GM18519 (cell line): ENCODE data around the gene ACAP1.

Experiments used
- ATAC-seq: cut with Tn5 transposase; IDR thresholded peaks from one replicate; pipeline ENCODE4 v1.9.1; 2021; ENCODE audit warnings: mild to moderate bottlenecking, moderate library complexity; ENCODE audit not compliant: unreplicated experiment, low FRiP score

Gene ACAP1

DNA sequence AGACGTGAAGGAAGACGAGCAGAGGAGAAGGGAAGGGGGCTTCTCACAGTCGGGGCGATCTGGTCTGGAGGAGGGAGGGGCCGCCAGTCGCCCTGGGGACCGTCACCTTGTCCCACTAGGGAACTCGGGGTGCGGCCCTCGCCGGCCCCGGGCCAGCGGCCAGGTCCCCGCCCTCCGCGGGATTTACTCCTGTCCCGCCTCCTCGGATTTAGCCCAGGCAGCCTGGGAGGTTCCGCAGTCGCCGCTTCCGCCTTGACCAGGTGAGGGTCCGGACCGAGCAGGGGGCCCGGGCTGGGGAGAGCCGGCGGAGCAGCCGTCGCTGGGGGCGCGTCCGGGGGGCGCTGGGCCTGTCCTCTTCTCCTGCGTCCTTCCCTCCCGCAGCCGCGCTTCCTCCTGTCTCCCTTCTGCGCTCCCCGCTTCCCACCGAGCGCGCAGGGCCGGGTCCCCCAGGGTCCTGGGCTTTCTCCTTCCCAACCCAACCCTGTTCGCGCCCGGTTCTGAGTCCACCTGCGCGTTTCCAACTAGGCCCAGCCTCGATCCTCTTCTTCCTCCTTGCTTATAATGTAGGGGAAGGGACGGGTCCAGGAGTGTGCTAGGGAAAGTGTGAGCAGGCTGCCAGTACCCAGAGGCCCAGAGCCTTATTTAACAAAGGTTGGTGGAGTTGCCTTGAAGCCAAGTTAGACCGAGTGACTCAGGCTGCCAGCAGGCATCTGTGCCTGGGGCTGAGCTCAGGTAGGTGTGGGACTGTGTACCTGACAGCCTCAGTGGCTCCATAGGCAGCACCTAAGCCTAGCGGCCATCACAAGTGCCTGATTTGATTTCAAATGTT lies 44.7 kb downstream of the ACAP1 start, which contains the start of gene TNK1:
TNK1 (plus strand) TSS at position 235 of the 829 bp plus-strand sequence. CDS start 1,838 bp downstream, outside the sequence.
- ATAC-seq: no peak

DNA sequence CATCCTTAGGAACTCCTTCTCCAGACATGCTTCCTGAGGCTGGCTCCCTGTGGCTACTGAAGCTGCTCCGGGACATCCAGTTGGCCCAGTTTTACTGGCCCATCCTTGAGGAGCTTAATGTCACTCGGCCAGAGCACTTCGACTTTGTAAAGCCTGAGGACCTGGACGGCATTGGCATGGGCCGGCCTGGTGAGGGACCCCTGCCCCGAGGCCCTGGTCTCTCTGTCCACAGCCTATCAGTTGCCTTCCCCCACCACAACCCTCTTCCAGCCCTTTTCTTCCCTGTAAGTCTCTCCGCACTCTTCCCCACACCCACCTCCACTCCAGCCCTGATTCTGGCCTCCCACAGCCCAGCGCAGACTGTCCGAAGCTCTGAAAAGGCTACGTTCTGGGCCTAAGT lies 46.6 kb downstream of the ACAP1 start:
- no peak for ATAC-seq

DNA sequence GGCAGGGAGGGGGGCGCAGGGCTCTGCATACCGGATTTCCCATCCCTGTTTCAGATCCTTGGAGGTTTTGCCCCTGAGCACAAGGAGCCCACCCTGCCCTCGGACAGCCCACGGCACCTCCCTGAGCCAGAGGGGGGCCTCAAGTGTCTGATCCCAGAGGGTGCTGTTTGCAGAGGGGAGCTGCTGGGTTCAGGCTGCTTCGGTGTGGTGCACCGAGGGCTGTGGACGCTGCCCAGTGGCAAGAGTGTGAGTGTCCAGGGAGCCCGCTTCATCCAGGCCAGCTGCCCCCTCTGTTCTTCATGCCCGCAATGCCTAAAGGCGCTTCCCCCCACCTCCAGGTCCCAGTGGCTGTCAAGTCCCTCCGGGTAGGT lies 47.0 kb downstream of the ACAP1 start:
- ATAC-seq: no peak

DNA sequence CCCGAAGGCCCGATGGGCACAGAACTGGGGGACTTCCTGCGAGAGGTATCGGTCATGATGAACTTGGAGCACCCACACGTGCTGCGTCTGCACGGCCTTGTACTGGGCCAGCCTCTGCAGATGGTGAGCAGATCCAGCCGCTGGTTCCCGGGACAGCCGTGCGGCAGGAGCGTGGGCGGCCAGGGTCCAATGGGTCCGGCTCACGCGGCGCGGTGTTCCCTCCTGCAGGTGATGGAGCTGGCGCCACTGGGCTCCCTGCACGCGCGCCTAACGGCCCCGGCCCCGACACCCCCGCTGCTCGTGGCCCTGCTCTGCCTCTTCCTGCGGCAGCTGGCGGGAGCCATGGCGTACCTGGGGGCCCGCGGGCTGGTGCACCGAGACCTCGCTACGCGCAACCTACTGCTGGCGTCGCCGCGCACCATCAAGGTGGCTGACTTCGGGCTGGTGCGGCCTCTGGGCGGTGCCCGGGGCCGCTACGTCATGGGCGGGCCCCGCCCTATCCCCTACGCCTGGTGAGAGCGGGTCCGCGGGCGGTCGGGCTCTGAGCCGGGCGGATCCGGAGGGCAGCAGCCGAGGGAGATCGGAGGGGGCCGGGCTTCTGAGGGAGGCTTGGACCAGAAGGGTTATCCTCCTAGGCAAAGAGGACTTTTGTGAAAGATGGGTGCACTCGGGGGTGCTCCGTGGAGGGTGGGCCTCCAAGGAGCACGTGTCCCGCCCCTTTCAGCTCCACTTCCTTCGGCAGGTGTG lies 47.6 kb downstream of the ACAP1 start:
- ATAC-seq: peak; percentile 50

DNA sequence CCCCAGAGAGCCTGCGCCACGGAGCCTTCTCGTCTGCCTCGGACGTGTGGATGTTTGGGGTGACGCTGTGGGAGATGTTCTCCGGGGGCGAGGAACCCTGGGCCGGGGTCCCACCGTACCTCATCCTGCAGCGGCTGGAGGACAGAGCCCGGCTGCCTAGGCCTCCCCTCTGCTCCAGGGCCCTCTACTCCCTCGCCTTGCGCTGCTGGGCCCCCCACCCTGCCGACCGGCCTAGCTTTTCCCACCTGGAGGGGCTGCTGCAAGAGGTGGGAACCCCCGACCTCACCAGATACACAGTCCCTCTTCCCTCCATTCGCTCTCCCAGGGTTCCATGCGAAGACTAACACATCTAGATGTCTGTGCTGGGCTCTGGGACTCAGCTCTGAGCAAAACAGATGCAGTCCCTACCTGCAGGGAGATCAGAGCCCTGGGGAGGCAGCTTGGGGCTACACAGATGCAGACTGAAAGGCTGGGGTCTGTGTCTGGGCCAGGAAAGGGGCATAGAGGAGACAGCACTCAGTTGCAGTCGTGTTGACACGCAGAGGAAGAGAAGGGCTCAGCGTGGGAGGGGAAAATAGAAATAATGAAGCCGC lies 48.3 kb downstream of the ACAP1 start:
- ATAC-seq: no peak

DNA sequence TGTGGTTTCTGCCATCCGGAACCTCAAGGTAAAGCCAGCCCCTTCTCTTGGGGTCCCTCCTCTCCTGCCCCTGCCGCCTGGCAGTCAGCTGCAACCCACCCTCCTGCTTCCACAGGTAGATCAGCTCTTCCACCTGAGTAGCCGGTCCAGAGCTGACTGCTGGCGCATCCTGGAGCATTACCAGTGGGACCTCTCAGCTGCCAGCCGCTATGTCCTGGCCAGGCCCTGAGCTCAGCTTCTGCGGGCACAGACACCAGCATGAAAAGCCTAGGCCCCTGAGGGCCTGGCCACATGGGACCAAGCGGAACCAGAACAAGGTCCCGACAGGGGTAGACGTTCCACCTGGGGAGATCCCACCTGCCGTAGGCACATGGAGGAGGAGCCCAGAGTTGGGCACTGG lies 52.5 kb downstream of the ACAP1 start:
- ATAC-seq: no peak

DNA sequence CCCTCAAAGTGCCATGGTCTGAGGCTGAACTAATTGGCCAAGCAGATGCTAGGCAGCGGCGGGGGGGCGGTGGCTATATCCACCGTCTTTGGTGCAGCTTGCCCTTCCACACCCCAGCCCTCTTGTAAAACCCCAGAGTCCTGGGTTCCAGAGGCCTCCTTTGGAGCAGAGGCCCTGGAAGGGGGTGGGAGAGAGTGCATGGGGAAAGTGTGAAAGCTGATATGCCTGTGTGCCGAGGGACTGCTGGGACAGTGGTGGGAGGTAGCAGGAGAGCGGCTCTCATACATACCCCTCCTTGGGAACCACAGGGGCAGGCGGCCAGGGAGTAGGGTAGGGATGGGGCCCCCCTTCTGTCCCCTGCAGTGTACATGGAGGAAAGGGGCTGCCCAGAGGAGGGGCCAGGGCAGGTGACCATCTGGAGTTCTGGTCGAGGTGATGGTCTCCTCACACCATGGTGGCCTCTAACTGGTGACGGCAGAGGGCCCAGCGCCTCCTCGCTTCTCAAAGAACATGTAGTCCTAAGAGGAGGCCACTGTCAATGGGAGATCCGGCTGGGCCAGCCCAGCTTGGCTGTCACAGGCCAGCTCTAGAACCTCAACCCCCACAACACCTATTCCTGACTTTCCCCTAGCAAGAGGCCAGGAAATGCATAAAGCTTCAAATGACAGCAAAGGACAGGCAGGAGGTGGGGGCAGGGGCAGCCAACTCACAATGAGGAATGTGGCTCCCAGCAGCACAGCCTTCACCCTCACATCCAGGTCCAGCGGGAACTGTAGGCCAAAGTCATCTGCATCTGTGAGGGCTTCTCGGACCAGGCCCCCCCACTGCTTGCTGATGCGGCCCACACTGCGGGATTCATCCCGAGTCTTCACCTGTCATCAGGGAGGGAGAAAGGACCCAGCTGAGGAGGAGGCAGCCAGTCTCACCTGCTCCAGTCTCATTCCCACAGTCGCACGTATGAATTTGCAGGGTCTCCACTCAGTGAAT lies 53.9 kb downstream of the ACAP1 start:
- ATAC-seq: no peak

DNA sequence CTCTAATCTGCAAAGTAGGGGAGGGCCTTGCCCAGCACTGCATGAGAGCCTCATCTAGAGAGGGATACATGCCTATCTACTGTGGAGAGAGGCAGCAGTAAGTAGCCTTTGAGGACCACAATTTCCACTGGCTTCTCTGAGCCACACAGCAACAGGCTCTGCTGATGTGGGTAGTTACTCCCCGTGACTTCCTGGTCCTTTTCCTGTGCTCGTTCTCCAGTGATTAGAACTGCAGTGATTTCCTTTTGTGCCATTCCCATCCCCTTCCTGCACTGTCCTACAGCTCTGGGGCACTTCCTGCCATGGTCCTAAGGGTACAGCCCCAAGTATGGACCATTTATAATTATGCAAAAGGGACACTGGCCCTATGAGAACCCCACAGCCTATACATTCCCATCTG lies 55.0 kb downstream of the ACAP1 start:
- ATAC-seq: no peak

DNA sequence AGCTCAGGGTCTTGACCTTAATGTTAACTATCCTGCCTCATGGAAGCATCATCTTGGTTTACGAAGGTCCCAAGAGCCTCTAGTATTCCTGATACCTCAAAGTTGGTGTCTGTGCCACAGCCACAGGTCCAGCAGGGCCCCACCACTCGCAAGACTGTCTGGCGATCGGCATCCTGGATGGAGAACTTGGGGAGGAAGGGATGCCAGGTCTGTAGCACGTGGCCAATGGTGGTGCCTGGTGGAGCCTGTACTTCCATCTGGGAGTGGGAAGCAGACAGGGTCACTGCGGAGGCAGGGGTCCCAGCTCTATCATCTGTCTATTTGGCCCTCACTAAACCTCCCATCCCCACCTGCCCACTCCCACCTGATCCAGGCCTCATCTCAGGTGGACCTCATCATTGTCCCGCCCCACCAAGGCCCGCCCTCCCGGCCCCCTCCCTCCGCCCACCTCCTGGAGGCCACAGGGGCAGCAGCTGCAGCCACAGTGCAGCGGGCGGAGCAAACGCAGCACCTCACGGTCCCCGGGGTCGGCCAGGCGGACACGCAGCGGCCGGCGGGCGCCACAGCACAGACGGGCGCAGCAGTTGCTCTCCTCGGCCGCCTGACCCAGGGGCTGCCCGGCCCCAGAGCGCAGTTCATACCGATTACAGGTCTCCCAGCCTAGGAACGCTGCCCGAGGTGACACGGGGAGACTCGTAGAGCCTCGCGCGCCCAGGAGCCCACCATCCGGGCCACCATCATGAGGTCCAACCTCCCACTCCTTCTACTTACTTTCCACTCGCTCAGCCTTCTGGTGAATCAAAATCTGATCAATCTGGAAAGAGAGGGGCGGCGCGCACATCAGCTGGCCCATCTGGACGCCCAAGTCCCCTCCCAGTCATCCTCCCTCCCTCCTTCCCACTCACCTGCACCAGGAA lies 56.6 kb downstream of the ACAP1 start:
- ATAC-seq: no peak

DNA sequence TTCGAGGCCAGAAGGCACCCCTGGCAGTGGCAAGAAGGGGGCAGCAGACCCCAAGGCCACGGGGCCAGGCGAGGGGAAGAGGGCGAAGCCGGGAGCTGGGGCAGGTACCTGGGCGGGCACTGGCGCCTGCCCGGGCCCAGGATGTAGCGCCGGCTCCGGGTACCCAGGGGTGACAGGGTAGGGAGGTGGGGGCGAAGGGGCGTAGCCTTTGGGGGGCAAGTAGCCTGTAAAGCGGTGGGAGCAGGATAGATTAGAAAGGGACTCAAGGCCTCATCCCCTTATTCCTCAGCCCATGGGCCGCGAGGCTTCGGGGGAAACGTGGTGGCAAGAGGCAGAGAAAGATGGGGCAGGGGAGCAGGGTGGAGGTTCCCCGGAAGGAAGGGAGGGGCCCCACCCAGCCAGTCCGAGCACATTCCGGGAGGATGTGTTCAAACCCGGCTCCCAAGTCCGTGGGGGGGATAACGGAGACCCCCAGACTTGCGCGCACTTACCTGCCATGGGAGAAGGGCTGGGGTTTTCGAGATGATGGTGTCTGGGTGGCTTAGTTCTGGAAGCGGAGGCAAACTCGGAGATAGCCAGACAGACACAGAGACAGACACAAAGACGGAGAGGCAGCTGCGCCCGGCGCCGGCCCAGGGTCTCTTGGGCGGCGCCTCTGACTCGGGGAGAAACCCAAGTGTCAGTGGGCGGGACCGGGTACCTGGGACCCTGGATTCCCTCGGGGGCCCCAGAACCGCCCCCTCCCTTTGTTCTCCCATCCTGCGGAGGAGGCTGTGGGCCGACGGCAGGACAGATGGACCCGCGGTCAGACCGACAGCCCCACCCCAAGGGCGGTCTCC lies 57.5 kb downstream of the ACAP1 start:
- ATAC-seq: peak; percentile 11

DNA sequence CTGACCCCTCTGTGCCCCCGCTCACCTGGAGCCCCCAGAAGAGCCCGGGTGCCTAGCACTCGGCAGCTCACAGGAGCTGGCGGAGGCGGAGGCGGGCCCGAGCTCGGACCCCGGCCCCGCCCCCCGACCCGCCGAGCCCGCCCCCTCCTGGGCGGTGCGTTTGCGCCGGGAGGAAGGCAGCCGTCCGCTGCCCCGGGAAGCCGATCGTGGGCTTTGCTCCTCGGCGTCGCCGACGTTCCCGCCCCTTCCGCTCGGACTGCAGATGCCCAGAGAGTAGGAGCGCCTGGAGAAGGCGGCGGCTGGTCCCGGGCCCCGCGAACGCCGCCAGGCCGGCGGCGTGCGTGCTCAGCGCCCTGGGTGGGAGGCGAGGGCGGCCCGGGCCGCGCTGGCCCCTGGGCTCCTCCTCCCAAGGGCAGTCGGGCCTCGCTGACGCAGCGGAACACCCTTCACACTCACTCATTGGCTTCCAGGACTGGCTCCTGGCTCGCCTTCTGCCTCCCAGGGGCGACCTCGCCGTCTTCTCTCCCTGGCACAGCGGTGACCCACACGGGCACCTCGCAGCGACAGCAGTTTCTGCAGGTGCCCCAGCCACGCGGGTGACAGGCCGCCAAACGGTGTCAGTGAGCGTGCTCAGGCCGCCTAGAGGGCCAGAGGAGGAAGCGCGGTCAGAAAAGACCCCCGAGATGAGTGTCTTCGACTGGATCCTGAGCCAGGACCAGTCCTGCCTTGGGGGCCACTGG lies 58.3 kb downstream of the ACAP1 start, which contains the start of gene PLSCR3:
PLSCR3 (minus strand) TSS at position 74 of the 740 bp plus-strand sequence. CDS start 415 bp downstream, outside the sequence.
- ATAC-seq: peak; percentile 45

DNA sequence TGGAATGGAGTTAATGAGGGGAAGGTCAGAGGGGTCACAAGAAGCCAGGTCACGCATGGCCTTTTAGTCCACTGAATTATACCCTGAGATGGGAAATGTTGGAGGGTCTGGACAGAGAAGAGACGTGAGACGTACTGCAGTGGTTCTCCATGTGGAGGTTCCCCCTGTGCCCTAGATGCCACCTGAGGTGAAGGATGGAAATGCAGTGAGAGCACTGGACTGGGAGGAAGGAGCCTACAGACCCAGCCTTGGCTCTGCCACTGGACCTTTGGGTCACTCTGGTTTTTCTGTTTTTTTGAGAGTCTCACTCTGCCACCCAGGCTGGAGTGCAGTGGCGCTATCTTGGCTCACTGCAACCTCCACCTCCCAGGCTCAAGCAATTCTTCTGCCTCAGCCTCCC lies 59.8 kb downstream of the ACAP1 start:
- no peak for ATAC-seq

DNA sequence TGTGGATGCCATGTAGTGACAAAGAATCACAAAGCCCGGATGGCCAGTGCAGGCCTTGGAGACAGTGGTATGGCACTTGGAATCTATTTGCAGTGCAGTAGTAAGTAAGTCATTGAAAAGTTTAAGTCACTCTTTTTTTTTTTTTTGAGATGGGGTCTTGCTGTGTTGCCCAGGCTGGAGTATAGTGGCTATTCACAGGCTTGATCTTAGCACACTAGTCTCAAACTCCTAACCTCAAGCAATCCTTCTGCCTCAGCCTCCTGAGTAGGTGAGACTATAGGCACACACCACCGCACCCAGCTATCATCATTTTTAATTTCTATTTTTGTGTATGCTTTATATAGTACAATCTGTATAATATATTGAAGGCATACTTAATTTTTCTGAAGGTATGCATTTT lies 62.3 kb downstream of the ACAP1 start:
- no peak for ATAC-seq
